Nephron (organoid): Measurements from ENCODE around the gene PLK3.
"Not testable (repeated sequence)": the region's sequence is repeated elsewhere in the genome, so short reads cannot be mapped to it uniquely, and the experiment has no call there.

Experiments used
- H3K27ac Mint-ChIP-seq, 3 experiments: 2 replicates each; pipeline ENCODE4 v1.8.0; 2020; ENCODE audit warnings: mixed read lengths in 3 of 3, mild to moderate bottlenecking in 2 of 3, moderate library complexity in 1 of 3
- H3K27me3 Mint-ChIP-seq: 2 replicates; pipeline ENCODE4 v1.8.0; 2021; ENCODE audit warnings: low read depth, mild to moderate bottlenecking, moderate library complexity, mixed read lengths
- H3K36me3 Mint-ChIP-seq: 2 replicates; pipeline ENCODE4 v1.8.0; 2020; ENCODE audit warnings: low read depth, mixed read lengths
- H3K4me1 Mint-ChIP-seq: 2 replicates; pipeline ENCODE4 v1.8.0; 2020; ENCODE audit warnings: mixed read lengths
- H3K4me3 Mint-ChIP-seq, 3 experiments: 2 replicates each; pipeline ENCODE4 v1.8.0; 2020; ENCODE audit warnings: mild to moderate bottlenecking in 3 of 3, mixed read lengths in 3 of 3, moderate library complexity in 2 of 3
- H3K9me3 Mint-ChIP-seq: 2 replicates; pipeline ENCODE4 v1.8.0; 2020; ENCODE audit warnings: mixed read lengths
- CTCF ChIP-seq, 3 experiments: fragments of 200-600 bp; sonication (generic); IDR thresholded peaks; one replicate each; pipeline ENCODE4 v1.5.0; 2021; ENCODE audit warnings: antibody characterized with exemption in 3 of 3; ENCODE audit not compliant: unreplicated experiment in 3 of 3

Gene PLK3

GRCh38 chr1:44811234-44811633 is 11.1 kb downstream of the PLK3 start:
- H3K27me3 Mint-ChIP-seq, result no peaks in the 10 kb centered on the region
- peak overlapping the region; percentile 88 to 99 (median 99) for H3K27ac Mint-ChIP-seq
- peaks cover 64% of the 10 kb centered on the region for H3K4me1 Mint-ChIP-seq
- no peak for TF ChIP-seq CTCF (IDR thresholded peaks at IDR 0.05; ENCODE audit: unreplicated experiment in 3 of 3)
- peaks cover 28% of the 10 kb centered on the region for H3K36me3 Mint-ChIP-seq
- H3K9me3 Mint-ChIP-seq, result no peaks in the 10 kb centered on the region
- H3K4me3 Mint-ChIP-seq, result peak overlapping the region; percentile 14 to 39 (median 35)

- peaks cover 21% of the 10 kb centered on the region for H3K36me3 Mint-ChIP-seq
- H3K9me3 Mint-ChIP-seq, result no peaks in the 10 kb centered on the region
- TF ChIP-seq CTCF (IDR thresholded peaks at IDR 0.05; ENCODE audit: unreplicated experiment in 3 of 3), result no peak
- H3K27me3 Mint-ChIP-seq, result peaks cover 1% of the 10 kb centered on the region
- H3K27ac Mint-ChIP-seq, result peak overlapping the region; percentile 29 to 99 (median 77)
- peak overlapping the region; percentile 58 to 65 (median 60) for H3K4me3 Mint-ChIP-seq
- H3K4me1 Mint-ChIP-seq, result peaks cover 51% of the 10 kb centered on the region
These were observed 12.8 kb downstream of the PLK3 start for GRCh38 chr1:44812822-44813543.

- H3K4me3 Mint-ChIP-seq, H3K27me3 Mint-ChIP-seq, H3K27ac Mint-ChIP-seq, H3K9me3 Mint-ChIP-seq: not testable (repeated sequence)
- peaks cover 49% of the 10 kb centered on the region for H3K4me1 Mint-ChIP-seq
- H3K36me3 Mint-ChIP-seq, result peaks cover 21% of the 10 kb centered on the region
These were observed 15.7 kb downstream of the PLK3 start for GRCh38 chr1:44815926-44816325.

GRCh38 chr1:44817307-44817706 is 17.1 kb downstream of the PLK3 start:
- Mint-ChIP-seq H3K4me1 (peaks cover 43% of the 10 kb centered on the region), H3K9me3 (no peaks in the 10 kb centered on the region), H3K27me3 (peaks cover 4% of the 10 kb centered on the region), H3K27ac (peak overlapping the region; percentile 46 to 85 (median 66)), H3K4me3 (peak overlapping the region in 2 of 3 experiments; percentile 37 to 49), H3K36me3 (peaks cover 17% of the 10 kb centered on the region)
- no peak for TF ChIP-seq CTCF (IDR thresholded peaks at IDR 0.05; ENCODE audit: unreplicated experiment in 3 of 3)

- peaks cover 17% of the 10 kb centered on the region for H3K36me3 Mint-ChIP-seq
- TF ChIP-seq CTCF (IDR thresholded peaks at IDR 0.05; ENCODE audit: unreplicated experiment in 3 of 3), result no peak
- H3K27ac Mint-ChIP-seq, result peak overlapping the region; percentile 46 to 85 (median 66)
- peak overlapping the region; percentile 40 to 56 (median 49) for H3K4me3 Mint-ChIP-seq
- H3K27me3 Mint-ChIP-seq, result peaks cover 4% of the 10 kb centered on the region
- no peaks in the 10 kb centered on the region for H3K9me3 Mint-ChIP-seq
- H3K4me1 Mint-ChIP-seq, result peaks cover 41% of the 10 kb centered on the region
These were observed 17.8 kb downstream of the PLK3 start for GRCh38 chr1:44817771-44818495.

- Mint-ChIP-seq H3K4me3 (peak overlapping the region; percentile 87 to 90 (median 88)), H3K36me3 (peaks cover 13% of the 10 kb centered on the region), H3K4me1 (peaks cover 37% of the 10 kb centered on the region), H3K9me3 (no peaks in the 10 kb centered on the region), H3K27me3 (peaks cover 4% of the 10 kb centered on the region), H3K27ac (peak overlapping the region; percentile 100)
- TF ChIP-seq CTCF (IDR thresholded peaks at IDR 0.05; ENCODE audit: unreplicated experiment in 3 of 3), result no peak
These were observed 19.0 kb downstream of the PLK3 start for GRCh38 chr1:44819196-44819607.
